ENCODE results near the gene SEZ6L.

SEZ6L gene

DNA sequence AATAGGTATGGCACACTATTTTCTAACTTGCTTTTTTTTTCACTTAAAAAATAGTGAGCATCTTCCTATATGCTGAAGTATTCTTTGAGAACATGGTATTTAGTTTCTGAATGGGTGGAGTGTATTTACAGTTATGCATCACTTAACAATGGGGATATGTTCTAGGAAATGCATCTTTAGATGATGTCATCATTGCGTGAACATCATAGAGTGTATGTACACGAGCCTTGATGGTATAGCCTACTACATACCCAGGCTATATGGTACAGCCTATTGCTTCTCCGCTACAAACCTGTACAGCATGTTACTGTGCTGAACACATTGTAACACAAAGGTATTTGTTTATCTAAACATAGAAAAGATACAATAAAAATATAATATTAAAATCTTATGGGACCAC, 135.5 kb downstream of the SEZ6L start:
- TF ChIP-seq CTCF (IDR thresholded peaks at IDR 0.05; ENCODE audit: low read depth, low read length), result no peak
- no peak for DNase-seq (ENCODE audit: extremely low read depth, low read depth)

DNA sequence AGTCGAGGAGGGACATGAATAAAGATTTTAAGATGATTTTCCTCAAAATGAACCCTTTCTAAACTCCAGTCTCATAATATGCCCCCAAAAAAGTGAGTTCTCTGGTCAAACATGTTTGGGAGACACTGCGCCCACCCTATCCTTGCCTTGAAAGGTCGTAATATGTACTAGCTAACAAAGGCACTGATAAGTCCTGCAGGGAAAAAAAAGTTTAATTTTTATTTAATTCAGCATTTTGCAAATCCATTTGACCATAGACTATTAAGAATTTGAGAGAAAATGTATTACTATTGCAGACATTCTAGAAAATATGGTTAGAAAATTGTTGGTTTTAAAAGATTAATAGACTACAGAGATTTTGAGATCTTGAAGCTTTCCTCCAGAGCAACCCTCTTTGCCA, 139.2 kb downstream of the SEZ6L start:
- no peak for TF ChIP-seq CTCF (IDR thresholded peaks at IDR 0.05; ENCODE audit: low read depth, low read length)
- DNase-seq (ENCODE audit: extremely low read depth, low read depth), result no peak

DNA sequence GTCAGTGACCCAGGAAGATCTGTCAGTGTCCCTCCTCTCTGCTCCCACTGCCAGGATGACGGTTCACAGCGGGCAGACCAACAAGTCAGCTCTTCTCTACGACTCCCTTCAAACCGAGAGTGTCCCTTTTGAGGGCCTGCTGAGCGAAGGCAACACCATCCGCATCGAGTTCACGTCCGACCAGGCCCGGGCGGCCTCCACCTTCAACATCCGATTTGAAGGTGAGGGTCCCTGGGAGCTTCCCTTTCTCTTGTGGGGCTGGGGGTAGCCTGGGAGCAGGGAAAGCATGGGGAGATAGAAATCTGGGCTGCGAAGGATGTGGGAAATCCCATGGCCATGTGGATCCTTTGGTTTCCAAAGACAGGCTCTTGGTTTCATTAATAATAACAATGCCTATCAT, 141.4 kb downstream of the SEZ6L start:
- TF ChIP-seq CTCF (IDR thresholded peaks at IDR 0.05; ENCODE audit: low read depth, low read length), result no peak
- DNase-seq (ENCODE audit: extremely low read depth, low read depth), result no peak

DNA sequence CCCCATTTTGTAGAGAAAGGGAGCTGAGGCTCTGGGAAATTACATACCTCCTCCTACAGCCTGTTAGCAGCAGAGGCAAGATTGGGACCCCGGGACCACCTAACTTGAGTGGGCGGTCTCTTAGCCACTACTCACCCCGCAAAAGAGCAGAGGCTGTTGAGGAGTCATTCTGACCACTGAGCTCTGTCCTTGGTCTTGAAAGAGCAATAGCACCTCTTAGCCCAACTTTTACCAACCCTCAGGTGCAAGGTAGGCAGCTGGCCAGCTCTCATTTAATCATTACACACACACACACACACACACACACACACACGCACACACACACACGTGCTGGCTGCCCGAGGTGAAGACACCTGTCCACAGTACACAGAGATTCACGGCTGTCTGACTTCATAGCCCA, 144.0 kb downstream of the SEZ6L start:
- TF ChIP-seq CTCF (IDR thresholded peaks at IDR 0.05; ENCODE audit: low read depth, low read length), result no peak
- DNase-seq (ENCODE audit: extremely low read depth, low read depth), result no peak

- DNase-seq (ENCODE audit: extremely low read depth, low read depth), result no peak
Measured at GRCh38 chr22:26314171-26314570, 144.9 kb downstream of the SEZ6L start.

GRCh38 chr22:26314656-26315055, 145.4 kb downstream of the SEZ6L start:
- no peak for TF ChIP-seq CTCF (IDR thresholded peaks at IDR 0.05; ENCODE audit: low read depth, low read length)
- DNase-seq (ENCODE audit: extremely low read depth, low read depth), result no peak

More at GRCh38 chr22:26314171-26314570, 144.9 kb downstream of the SEZ6L start:
- no peak for TF ChIP-seq CTCF (IDR thresholded peaks at IDR 0.05; ENCODE audit: low read depth, low read length)

GRCh38 chr22:26316732-26317285, 147.5 kb downstream of the SEZ6L start:
- no peak for TF ChIP-seq CTCF (IDR thresholded peaks at IDR 0.05; ENCODE audit: low read depth, low read length)
- DNase-seq (ENCODE audit: extremely low read depth, low read depth), result no peak

Data from AG09319 (cell line).